Activated gamma-delta T cell treated with Interleukin-2 at 50 U/mL for 16 hours (primary cell): ENCODE measurements around the gene SCMH1.
"Not testable (repeated sequence)": the region's sequence is repeated elsewhere in the genome, so short reads cannot be mapped to it uniquely, and the experiment has no call there.

Experiments used
- DNase-seq: peaks from one replicate; pipeline ENCODE4 v3.0.0-alpha.2; 2020

Gene SCMH1

DNA sequence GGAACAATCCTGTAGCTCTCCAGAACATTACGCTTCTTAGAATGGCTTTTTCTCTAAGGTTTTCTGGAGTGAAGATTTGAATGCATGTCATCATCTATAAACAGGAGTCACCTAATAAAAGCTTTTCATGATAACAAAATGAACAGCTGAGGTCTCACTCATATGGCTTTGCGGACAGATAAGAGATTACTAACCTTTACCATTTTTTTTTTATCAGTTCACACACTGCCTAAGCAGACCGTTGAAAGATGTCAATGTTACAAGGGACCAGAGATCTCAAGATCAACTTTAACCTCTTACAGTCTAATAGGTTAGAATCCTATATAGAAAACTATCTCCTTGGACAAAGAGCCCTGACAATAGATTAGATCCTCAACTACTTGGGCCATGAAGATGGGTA, 41.4 kb downstream of the SCMH1 start:
- DNase-seq = no peak

DNA sequence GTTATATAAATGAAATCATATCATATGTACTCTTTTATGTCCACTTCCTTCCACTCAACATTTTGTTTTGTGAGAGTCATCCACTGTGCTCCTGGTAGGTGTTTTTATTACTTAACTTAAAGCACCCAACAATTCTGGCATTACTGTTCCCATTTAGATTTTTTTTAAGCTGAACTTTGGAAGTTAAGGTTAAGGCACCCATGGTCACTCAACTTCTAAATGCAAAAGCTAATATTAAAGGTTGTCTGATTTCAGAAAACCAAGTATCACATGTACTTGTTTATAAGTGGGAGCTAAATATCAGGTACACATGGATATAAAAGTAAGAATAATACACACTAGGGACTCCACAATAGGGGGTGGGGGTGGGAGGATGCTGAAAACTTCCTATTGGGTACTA, 42.7 kb downstream of the SCMH1 start:
- DNase-seq = no peak

DNA sequence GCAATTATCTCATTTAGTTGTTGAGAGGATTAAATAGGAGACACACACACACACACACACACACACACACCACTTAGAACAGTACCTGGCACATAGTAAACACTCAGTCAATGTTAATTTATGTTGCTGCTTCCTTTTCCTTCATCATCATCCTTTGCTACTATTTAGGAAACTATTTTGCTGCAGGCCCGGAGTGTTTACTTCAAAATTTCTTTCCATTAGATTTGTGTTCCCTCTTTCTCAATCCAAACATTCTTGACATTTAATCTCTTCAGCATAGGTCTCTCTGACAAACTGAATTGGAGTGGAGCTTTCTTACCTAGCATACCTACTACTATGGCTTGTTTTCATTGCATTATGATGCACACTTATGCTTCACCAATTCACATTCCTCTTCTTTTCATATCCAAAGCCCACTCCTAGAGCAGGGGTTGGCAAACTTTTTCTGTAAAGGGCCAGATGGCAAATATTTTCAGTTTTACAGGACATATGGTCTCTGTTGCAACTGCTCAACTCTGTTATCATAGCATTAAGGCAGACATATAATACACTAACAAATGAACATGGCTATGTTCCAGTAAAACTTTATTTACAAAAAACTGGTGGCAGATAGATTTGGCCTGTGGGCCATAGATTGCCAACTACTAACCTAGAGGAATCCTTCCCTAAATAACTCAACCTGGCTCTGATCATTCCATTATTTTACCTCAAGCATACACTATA, 49.5 kb downstream of the SCMH1 start:
- no peak for DNase-seq

DNA sequence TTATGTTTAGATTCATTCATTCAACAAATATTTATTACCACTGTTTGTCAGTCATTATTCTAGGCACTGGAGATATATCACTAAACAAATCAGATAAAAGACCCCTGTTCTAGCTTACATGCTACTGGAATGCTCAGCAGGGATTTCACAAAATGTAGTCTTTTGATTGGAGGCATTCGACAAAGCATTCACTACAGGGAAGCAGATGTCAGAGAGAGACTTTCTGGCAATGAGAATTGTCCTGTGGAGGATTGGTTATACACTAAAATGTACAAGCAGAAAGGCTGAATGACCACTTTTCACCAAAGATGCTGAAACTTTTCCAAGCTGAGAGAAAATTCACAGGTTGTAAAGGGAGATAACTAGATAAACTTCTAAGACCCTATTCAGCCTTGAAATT, 57.7 kb downstream of the SCMH1 start:
- no peak for DNase-seq

DNA sequence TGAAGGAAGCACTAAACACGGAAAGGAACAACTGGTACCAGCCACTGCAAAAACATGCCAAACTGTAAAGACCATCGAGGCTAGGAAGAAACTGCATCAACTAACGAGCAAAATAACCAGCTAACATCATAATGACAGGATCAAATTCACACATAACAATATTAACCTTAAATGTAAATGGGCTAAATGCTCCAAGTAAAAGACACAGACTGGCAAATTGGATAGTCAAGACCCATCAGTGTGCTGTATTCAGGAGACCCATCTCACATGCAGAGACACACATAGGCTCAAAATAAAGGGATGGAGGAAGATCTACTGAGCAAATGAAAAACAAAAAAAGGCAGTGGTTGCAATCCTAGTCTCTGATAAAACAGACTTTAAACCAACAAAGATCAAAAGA, 63.9 kb downstream of the SCMH1 start:
- DNase-seq = not testable (repeated sequence)

DNA sequence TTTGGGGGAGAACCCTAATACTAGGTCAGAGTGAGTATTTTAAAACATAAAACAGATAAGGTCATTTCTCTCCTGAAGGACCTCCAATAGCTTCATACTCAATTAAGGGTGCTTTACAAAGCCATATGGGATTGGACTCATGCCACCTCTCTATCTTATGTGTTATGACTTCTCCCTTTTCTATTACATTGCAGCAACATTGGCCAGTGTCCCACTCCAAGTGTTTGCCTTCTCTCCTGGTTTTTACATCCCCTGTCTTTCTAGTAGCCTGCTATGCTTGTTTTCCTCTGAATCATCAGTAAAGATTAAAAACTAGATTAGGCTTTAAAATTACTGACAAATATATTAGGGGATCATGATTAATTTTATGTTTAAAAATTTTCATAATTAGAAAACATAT, 66.6 kb downstream of the SCMH1 start:
- DNase-seq = no peak

DNA sequence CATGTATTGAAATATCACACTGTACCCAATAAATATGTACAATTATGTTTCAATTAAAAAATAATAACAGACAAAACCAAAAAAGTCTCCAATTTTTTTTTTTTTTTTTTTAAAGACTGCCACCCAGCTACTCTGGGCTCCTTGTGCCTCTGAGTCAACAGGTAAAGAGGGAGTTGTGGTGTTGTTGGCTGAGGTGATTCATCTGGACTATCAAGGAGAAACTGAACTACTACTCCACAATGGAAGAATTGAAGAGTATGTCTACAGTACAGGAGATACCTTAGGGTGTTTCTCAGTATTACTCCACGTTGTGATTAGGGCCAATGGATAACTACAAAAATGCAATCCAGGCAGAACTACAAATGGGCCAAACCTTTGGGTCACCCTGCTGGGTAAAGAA, 67.9 kb downstream of the SCMH1 start:
- no peak for DNase-seq

DNA sequence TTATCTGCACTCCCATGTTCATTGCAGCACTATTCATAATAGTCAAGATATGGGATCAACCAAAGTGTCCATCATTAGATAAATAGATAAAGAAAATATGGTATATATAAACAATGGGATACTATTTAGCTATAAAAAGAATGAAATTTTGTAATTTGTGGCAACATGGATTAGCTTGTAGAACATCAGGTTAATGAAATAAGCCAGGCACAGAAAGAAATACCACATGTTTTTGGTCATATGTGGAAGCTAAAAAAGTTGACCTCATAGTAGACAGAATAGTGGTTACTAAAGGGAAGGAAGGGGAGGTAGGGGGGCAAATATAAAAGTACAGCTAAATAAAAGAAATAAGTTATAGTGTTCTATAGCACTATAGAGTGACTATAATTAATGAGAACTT, 68.5 kb downstream of the SCMH1 start:
- no peak for DNase-seq

DNA sequence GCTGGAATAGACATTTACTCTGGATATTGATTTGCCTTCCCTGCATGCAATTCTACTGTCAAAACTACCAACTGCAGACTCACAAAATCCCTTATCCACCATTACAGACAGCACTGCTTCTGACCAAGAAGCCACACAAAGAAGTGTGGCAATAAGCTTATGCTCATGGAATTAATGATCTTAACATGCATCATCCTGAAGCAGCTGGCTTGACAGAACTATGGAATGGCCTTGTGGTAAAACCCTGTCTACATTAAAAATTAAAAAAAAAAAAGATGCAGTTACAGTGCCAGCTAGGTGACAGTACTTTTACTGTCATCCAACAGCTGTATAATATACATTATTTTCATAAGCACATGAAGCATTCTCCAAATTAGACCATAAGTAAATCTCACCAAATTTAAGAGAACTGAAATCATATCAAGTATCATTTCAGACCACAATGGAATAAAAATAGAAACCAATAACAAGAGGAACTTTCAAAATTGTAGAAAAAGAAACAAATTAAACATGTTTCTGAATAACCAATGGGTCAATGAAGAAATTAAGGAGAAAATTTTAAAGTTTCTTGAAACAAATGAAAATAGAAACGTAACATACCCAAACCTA, 70.7 kb downstream of the SCMH1 start:
- no peak for DNase-seq

DNA sequence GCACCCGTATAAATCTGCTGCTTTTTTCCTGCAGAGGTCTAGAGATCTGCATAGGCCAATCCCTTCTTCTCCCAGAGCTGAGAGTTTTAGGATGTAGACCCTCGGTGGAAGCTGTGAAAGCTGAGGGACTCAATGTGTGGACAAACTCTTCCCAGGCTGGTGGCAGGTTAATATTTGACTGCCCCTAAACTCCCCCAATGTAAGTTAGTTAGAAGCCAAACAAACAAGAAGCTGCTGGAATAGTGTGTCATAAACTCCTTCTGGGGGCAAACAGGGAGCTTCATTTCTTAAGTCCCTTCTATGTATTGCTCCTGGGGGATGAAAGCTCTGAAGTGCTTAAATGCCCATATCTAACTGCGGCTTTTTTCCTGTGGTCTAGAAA, 72.3 kb downstream of the SCMH1 start:
- no peak for DNase-seq

DNA sequence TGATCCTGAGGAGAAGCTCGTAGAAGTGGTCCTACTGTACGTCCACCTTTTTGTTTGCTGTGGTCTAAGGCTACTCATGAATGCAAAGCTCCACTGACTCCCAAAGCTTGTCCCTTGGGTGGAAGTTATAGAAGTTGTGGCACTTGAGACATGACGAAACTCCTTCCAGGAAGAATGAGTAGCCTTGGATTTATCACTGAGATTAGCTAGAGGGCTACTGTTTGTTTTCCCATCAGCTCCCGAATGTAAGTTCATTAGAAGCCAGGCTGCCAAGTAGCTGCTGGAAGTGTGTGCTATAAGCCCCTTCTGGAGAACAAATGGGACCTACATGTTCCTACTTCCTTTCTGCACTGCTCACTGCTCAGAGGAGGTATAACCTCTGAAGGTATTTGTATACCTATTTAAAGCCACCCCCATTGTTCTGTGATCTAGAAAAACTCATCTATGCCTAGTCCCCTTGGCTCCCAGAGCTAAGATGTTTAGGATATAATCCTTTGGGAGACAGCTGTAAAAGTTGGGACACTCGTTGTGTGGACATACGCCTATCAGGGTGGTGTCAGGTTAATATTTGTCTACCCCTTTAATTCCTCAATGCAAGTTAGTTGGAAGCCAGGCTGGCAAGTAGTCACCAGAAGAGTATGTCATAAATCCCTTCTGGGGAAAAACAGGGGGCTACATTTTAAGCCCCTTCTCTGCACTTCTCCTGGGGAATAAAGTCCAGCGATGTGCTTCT, 72.9 kb downstream of the SCMH1 start:
- no peak for DNase-seq

DNA sequence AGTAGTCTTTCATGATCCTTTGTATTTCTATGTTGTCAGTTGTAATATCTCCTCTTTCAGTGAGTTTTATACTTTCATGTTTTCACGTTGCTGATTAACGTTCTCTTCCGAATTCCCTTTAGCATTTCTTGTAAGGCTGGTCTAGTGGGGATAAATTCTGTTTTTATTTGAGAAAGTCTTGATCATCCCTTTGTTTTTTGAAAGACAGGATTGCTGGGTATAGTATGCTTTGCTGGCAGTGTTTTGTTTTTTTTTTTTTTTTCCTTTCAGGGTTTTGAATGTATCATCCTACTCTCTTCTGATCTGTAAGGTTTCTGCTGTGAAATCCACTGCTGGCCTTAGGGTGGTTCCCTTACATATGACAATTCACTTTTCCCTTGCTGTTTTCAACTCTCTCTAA, 74.4 kb downstream of the SCMH1 start:
- DNase-seq = no peak

DNA sequence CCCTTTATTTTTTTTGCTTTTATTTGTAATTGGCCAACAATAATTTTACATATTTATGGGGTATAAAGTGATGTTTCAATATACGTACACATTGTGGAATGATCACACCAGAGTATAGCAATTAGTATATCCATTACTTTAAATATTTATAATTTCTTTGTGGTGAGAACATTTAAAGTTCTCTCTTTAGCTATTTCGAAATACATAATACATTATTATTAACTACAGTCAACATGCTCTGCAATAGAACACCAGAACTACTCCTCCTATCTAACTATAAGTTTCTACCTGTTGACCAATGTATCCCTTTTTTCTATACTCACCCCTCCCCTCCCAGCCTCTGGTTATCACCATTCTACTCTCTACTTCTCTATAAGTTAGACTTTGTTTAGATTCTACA, 77.4 kb downstream of the SCMH1 start:
- DNase-seq = no peak

DNA sequence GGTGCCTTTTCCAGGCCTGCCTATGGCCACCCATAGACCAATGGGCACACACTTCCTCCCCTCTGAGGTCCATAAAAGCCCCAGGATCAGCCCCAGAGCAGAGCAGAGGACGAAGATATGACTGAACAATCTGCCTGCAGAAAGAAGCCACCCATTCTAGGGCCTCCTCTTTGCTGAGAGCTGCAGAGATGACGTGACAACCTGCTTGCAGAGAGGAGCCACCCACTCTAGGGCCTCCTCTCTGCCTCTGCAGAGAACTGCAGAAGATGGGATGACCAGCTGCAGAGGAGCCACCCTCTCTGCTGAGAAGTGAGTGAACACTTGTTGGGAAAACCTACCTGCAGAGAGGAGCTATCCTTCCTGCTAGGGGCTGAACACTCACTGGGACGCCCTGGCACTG, 79.7 kb downstream of the SCMH1 start:
- no peak for DNase-seq

DNA sequence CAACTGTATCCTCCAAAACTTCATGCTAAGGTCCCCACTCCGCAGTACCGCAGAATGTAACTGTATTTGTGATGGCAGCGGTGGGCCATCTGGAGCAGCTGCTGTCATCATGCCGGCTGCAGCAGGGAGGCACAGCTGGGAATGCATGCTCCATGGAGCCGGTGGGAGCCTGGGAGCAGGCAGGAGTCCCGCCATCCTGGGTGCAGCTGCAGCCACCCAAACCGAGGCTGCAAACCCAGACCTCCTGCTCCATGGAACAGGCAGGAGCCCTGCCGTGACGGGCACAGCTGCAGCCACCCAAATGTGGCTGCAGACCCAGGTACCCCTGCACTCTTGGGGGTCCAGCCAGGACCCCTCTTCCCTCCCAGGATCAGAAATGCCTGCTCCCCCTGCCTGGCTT, 80.3 kb downstream of the SCMH1 start:
- DNase-seq = no peak

DNA sequence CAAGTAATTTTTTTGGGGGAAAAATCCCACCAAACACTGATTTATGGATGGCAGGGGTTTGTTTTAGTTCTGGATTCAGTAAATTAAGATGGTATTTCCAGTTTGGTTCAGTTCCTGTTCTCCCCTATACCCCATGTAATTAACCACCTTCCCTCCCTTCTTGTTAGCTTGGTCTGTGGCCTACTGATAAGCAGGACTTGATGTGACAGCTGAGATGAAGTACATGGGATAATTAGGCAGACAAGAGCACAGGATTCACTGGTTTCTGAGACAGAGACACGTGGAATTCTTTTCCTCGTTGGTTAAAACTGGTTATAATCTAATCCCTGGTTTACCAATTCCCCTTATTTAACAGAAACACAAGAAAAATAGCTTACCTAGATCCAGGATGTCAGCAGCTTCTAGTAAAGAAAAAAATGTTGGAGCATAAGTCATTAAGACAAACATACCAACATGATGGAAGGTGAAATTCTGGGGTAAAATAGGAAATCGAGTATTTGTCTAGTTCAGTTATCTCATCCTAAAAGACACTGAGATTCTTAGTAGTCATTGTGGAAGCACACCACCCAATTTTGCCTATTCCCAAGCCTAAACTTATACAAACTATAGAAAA, 81.5 kb downstream of the SCMH1 start:
- DNase-seq = no peak

DNA sequence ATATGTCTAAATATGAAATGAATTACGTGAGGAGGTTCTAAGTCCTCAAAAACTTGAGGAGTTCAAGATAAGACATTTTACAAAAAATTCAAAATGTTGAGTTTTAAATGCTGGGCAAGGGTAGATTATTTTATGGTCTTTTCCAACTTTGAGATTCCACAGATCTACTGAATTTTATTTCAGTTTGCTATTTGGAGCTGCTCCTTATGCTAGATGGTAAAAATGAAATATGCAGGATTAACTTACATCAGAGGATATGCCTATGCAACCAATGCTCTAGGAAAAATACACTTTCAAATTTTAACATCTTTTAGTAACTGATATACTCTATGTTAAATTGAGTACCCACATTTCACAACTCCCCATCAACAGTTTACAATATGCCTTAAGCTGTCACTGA, 83.1 kb downstream of the SCMH1 start:
- no peak for DNase-seq

DNA sequence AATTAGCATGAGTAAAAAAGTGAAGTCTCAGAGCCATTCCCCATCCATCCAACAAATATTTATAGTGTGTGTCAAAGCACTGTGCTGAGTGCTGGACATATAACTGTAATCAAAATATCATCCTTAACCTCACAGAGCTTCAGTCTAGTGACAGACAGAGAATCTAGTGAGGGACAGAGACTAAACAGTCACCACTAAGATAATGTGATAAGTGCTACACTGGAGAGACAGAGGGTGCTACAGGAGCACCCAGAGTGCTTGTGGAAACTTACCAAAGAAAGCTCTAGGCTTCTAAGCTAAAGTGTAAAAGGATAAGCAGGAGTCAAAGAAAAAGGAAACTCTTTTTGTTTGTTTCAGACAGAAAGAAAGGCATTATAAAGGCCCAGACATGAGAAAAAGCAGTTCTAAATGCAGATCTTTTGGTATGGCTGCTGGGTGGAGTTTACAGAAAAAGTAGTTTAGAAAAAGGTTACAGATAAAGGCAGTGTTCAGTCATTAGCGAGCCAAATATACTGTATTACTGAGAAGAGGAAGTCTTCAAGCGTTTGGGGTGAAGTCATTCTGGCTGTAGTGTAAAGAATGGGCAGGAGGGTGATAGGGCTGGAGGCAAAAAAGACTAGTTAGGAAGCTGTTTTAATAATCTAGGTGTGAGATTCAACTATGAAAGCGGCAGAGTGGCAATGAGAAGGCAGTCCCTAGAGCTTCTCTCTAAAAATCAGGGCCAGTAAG, 83.8 kb downstream of the SCMH1 start:
- no peak for DNase-seq

DNA sequence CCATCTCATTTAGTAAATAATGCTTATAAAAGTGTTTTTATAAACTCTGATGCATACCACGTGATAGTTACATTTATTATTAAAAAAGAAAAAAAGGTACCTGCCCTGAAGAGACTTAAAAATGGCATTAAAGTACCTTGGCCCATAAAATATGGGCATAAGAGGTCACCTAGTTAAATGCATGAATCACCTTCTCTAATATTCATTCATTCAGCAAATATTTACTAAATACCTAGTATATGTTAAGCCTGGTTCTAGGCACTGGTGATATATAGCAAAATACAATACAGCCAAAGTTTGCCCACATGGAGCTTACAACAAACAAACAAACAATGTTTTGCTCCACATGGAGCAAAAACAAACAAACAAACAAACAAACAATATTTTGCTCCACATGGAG, 87.0 kb downstream of the SCMH1 start:
- no peak for DNase-seq

DNA sequence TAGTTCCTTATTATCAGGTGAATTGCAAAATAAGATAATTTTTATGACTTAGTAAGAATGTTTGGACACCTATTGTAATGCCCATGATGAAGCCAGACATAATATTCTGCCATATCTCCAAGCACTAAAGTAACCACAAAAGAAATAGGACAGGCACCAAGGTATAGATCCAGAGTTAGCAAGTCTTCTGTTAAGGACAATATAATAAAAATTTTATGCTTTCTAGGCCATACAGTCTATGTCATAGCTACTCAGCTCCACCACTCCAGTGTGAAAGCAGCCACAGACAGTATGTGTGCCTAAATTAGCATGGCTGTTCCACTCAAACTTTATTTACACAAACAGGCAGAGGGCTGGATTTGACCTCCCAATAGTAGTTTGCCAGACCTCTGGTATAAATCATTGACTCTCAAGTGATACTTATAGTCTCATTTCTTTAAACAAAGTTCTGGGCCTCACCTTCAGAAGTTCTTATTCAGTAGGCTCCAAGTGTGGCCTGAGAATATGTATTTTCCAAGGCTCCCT, 88.3 kb downstream of the SCMH1 start:
- no peak for DNase-seq

DNA sequence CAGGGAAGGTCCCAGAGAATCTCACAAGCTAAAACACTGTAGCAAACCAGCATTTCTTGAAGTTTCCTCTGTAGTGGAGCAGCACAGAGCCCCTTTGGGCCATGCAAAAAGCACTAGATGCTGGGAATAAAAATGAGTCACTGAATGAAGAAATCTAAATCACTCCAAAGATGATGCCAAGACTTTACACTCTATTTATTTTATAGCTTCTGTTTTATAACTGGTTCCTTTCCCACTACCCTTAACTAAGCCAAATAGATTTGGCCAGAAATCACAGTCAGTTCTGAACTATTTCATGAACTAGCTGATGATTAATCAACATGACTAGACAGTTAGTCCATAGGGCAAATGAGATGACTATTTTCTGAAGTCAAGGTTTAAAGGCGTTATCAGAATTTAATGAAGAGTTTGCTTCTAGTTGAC, 89.5 kb downstream of the SCMH1 start:
- DNase-seq = no peak

DNA sequence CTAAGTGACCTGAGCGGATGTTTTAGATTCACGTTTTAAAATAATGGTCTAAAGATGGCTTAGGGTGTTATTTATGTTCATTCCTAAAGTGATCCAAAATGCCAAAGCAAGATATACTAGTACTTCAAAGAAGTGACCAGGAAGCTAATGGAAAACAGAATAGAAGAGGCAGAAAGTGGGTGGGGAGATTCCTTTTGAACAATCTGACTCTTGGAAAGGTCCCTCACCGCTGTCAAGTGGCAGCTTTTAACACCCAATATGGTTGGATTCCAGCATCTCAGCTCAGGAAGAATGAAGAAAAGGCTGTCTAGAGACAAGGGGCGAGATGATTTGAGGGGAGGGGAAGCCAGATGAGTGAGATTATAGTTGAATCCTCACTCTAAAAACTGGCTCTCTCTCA, 90.3 kb downstream of the SCMH1 start:
- DNase-seq = no peak

DNA sequence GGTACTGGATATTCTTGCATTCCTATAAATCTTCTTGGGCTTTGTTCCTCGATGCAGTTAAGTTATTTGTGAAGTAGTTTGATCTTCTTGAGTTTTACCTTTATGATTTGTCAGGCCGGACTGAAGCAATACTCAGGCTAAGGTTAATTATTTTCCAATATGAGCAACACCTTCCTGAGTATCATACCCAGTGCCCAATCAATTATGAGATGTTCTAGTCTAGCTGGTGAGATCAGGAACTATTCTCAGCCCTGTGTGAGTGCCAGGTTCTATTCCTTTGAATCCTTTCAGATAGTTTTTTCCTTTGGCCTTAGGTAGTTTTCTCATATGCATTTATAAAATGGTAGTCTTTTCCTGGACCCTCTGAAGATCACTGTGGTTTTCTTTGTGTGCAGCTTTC, 92.5 kb downstream of the SCMH1 start:
- DNase-seq = no peak
